Effector CD4-positive, alpha-beta T cell (primary cell): Measurements from ENCODE around the gene PHKB.
"Not testable (repeated sequence)": the region's sequence is repeated elsewhere in the genome, so short reads cannot be mapped to it uniquely, and the experiment has no call there.

ENCODE experiments used
- DNase-seq: peaks from one replicate; pipeline ENCODE4 v3.0.0-alpha.2; 2020
- total RNA-seq: gene quantifications from one replicate; lab custom pipeline; 2026; lab: John Stamatoyannopoulos, UW

The PHKB gene
- total RNA-seq, result 94.6 reads per million, percentile 81 among the genes with 10 or more reads in this experiment

GRCh38 chr16:47460711-47461597 is at the start of gene PHKB, which contains the start of gene ITFG1:
PHKB (plus strand) TSS chr16:47461331; CDS start chr16:47461351, 20 bp downstream.
ITFG1 (minus strand) TSS chr16:47461063; CDS start chr16:47461045, 18 bp downstream.
- peak; percentile 96 for DNase-seq

- DNase-seq, result no peak
Measured at GRCh38 chr16:47413041-47413440, 48.1 kb upstream of the PHKB start.

- no peak for DNase-seq
Measured at GRCh38 chr16:47416869-47417268, 44.3 kb upstream of the PHKB start.

GRCh38 chr16:47424846-47425245 is 36.3 kb upstream of the PHKB start:
- DNase-seq, result no peak

GRCh38 chr16:47426806-47427205 is 34.3 kb upstream of the PHKB start:
- no peak for DNase-seq

GRCh38 chr16:47431960-47432359 is 29.2 kb upstream of the PHKB start:
- DNase-seq, result no peak

GRCh38 chr16:47434274-47434673 is 26.9 kb upstream of the PHKB start:
- DNase-seq, result not testable (repeated sequence)

- not testable (repeated sequence) for DNase-seq
Measured at GRCh38 chr16:47440066-47440465, 21.1 kb upstream of the PHKB start.

- not testable (repeated sequence) for DNase-seq
Measured at GRCh38 chr16:47442884-47443283, 18.2 kb upstream of the PHKB start.

- no peak for DNase-seq
Measured at GRCh38 chr16:47446431-47446830, 14.7 kb upstream of the PHKB start.

- DNase-seq, result no peak
Measured at GRCh38 chr16:47448830-47449575, 12.1 kb upstream of the PHKB start.

- no peak for DNase-seq
Measured at GRCh38 chr16:47449788-47450187, 11.3 kb upstream of the PHKB start.

GRCh38 chr16:47458331-47458730 is 2.8 kb upstream of the PHKB start:
- no peak for DNase-seq

- no peak for DNase-seq
Measured at GRCh38 chr16:47459603-47460002, 1.5 kb upstream of the PHKB start.

GRCh38 chr16:47460359-47460710 is 796 bp upstream of the PHKB start:
- DNase-seq, result no peak

GRCh38 chr16:47461598-47462266 is 601 bp downstream of the PHKB start:
- no peak for DNase-seq

GRCh38 chr16:47463771-47464624 is 2.9 kb downstream of the PHKB start:
- no peak for DNase-seq

- DNase-seq, result no peak
Measured at GRCh38 chr16:47465919-47466630, 4.9 kb downstream of the PHKB start.

GRCh38 chr16:47467501-47467900 is 6.4 kb downstream of the PHKB start:
- DNase-seq, result no peak

GRCh38 chr16:47468070-47468689 is 7.0 kb downstream of the PHKB start:
- DNase-seq, result not testable (repeated sequence)

- no peak for DNase-seq
Measured at GRCh38 chr16:47469227-47469626, 8.1 kb downstream of the PHKB start.
